Spleen (tissue), 7 donors: ENCODE measurements around the gene GMDS.

Source experiments
- CTCF ChIP-seq, 11 experiments: fragments of 200-600 bp in 7 of 11; fragments of 450-650 bp in 4 of 11; sonication (generic) in 4 of 11; IDR thresholded peaks in 8 of 11; conservative IDR thresholded peaks in 3 of 11; 1 replicate in 7 of 11; 2 replicates in 4 of 11; pipeline versions ENCODE4 v1.4.0 to v1.8.0; 2016 to 2021; ENCODE audit warnings: antibody characterized with exemption in 11 of 11, inconsistent platforms in 4 of 11, mild to moderate bottlenecking in 1 of 11
- POLR2A ChIP-seq, 3 donors: fragments of 450-650 bp; IDR thresholded peaks; one replicate each; pipeline ENCODE4 v1.5.1; 2017; ENCODE audit warnings: antibody characterized with exemption in 3 of 3, mild to moderate bottlenecking in 1 of 3
- POLR2AphosphoS5 ChIP-seq, 3 donors: sonication (generic); formaldehyde crosslinking; IDR thresholded peaks; one replicate each; pipeline ENCODE4 v1.5.1; 2017; ENCODE audit warnings: antibody characterized with exemption in 3 of 3
- donor health status: DM: no; HTN: no; CAD: no; lungs with moderate emphysema.
- donor health status: DM: no; HTN: no; CAD: no.
- donor health status: DM: no; HTN: no; CAD: no.

GRCh38 chr6:1591926-1592325 is 653.5 kb downstream of the GMDS start:
- TF ChIP-seq CTCF (IDR thresholded peaks at IDR 0.05 in 8 of 11, conservative IDR thresholded peaks at IDR 0.05 in 3 of 11) (no peak), POLR2A (IDR thresholded peaks at IDR 0.05) (no peak), POLR2AphosphoS5 (IDR thresholded peaks at IDR 0.05) (no peak)
